GM20431 (cell line): ENCODE data around the gene DEPDC5.
"Not testable (repeated sequence)": the region's sequence is repeated elsewhere in the genome, so short reads cannot be mapped to it uniquely, and the experiment has no call there.

Experiments used
- in situ Hi-C: fragments of 300-500 bp; cut with MseI, MboI; formaldehyde crosslinking; loops from one replicate; pipeline ENCODE4 v1.15.0; 2020; ENCODE audit warnings: low sequenced_read_pairs; ENCODE audit not compliant: unreplicated experiment

The DEPDC5 gene

GRCh38 chr22:31812977-31813605 is 59.3 kb downstream of the DEPDC5 start:
- in situ Hi-C loops = no loop called here

GRCh38 chr22:31813898-31814297 is 60.1 kb downstream of the DEPDC5 start:
- in situ Hi-C loops = not testable (repeated sequence)

DNA sequence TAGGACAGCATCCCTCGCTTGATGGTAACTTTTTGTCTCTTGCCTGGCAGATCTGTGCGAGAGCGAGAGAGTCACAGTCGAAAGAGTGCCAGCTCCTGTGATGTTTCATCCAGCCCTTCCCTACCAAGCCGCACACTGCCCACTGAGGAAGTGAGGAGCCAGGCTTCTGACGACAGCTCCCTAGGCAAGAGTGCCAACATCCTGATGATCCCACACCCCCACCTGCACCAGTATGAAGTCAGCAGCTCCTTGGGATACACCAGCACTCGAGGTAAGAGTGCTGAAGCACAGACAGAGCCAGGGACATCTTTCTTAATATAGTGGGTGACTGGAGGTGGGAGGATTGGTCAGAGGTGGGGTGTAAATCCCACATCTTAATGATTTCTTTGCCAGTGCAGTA is 61.1 kb downstream of the DEPDC5 start:
- in situ Hi-C loops = no loop called here

- in situ Hi-C loops = not testable (repeated sequence)
Measured at GRCh38 chr22:31815383-31815814, 61.6 kb downstream of the DEPDC5 start.

DNA sequence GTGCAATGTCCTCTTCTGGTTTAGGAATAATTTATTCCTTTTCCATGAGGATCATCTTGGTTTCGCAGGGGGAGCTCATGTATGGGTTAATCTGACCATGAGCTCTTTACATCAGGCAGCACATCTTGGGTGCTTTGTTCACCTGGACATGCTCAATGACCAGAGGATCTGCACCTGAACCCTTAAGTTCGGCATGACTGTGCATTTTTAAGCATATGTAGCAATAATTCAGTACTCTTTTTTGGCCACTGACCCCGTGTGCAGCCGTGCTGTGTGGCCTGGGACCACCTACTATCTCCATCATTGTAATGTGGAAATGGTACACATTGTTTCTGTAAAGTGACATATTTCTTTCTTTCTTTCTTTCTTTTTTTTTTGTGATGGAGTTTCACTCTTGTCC is 62.9 kb downstream of the DEPDC5 start:
- in situ Hi-C loops = no loop called here

DNA sequence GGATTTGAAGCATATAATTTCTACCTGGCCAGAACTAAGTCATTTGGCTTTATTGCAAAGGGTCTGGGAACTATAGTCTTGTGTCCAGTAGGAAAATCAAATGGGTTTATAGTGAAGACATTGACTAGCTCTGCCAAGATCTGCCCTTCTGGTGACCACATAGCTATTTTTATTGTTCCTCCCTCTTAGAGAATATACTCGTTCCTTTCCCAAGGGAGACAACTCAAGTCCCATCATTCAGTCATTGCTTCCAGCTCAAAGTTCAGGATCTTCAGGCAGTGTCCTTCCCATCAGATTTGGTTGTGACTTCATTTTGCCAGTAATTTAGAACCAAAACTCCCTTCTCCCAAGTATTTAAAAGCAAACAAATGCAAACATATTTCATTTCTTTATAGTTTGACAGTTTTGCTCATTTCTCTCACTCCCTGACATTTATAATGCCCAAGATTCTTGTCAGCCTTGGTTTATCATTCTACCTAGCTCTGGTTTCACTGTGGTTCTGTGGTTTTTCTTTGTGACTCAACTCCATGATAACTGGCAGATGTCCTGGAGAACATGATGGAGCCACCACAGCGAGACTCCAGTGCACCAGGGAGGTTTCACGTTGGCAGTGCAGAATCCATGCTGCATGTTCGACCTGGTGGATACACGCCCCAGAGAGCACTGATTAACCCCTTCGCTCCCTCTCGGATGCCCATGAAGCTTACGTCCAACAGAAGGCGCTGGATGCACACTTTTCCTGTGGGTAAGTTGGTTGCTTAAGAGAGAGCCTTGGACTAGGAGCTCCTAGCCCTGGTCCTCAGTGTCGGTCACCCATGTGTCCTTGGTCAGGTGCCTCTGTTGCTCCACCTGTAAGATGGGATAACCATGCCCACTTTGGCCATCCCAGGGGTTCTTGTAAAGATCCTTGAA is 64.9 kb downstream of the DEPDC5 start:
- in situ Hi-C loops = no loop called here

DNA sequence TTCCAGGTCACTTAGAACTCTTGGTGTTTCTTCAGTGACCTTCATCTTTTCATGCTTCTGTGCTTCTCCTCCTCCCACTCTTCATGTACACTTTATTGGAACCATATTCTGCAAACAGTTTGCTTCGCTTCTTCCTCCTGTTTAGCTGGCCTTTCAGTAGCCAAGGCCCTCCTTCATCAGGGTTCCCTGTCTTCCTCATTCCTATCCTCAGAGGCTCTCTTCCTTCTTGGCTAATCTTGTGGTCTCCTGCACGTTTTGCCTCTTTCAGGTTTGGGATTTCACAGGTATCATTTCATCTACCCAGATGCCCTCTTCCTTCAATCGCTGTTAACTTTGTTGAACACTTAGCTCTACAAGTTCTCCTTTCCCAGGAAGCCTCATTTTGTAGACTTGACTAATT is 66.8 kb downstream of the DEPDC5 start:
- in situ Hi-C loops = no loop called here

- in situ Hi-C loops = no loop called here
Measured at GRCh38 chr22:31821572-31821971, 67.8 kb downstream of the DEPDC5 start.

- in situ Hi-C loops = no loop called here
Measured at GRCh38 chr22:31822523-31822922, 68.7 kb downstream of the DEPDC5 start.

DNA sequence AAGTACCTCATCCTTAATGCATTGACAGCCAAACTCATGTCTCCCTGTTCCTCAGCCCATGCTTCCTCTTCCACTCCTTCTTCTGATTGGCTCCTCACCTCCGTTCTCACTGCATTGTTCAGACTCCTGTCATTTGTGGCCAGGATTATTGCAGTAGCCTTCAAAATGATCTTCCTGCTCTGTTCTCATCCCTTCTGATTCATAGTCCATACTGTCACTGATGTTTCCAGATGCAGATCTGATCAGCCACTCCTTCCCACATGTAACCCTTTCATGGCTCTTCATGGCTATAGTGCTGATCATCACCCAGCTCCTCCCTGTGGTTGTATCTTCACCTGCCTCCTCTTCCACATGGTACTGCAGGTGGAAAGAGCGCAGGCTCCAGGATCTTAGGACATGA is 71.7 kb downstream of the DEPDC5 start:
- in situ Hi-C loops = no loop called here

GRCh38 chr22:31826443-31826842 is 72.6 kb downstream of the DEPDC5 start:
- in situ Hi-C loops = no loop called here

- in situ Hi-C loops = no loop called here
Measured at GRCh38 chr22:31828739-31829138, 74.9 kb downstream of the DEPDC5 start.

- in situ Hi-C loops = no loop called here
Measured at GRCh38 chr22:31829505-31829904, 75.7 kb downstream of the DEPDC5 start.

DNA sequence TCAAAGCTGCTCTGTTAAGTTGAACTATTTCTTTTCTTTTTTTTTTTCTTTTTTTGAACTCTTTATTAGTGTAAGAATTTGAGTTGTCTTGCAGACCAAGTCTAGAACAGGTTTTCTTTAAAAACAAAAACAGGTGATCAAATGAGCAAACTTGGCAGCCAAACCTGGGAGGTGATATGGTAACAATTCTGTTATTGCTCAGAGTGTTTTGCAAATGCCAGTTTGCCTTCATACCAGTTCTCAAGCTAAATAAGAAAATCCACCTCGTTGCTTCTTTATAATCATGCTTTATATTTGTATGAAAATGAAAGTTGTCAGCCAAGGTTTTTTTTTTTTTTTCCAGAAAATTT is 76.9 kb downstream of the DEPDC5 start:
- in situ Hi-C loops = no loop called here

DNA sequence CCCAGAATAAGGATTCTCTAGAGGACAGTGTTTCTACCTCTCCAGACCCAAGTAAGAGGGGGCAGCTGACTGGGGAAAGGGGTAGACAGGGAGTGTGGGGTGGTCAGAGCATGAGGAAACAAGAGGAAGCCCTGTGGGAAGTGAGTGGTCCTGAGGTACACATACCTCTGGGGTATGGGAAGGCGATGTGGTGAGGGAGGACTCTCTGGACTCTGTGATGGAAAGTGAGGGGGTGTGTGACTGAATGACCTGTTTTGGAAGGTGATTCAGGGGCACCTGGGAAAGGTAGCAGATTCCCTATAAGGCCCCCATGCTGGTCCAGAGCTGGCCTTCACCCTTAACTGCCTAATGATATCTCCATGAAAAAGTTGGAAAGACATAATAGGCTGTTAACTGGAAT is 80.1 kb downstream of the DEPDC5 start:
- in situ Hi-C loops = no loop called here

- in situ Hi-C loops = no loop called here
Measured at GRCh38 chr22:31836010-31836409, 82.2 kb downstream of the DEPDC5 start.

- in situ Hi-C loops = no loop called here
Measured at GRCh38 chr22:31838917-31839316, 85.1 kb downstream of the DEPDC5 start.

DNA sequence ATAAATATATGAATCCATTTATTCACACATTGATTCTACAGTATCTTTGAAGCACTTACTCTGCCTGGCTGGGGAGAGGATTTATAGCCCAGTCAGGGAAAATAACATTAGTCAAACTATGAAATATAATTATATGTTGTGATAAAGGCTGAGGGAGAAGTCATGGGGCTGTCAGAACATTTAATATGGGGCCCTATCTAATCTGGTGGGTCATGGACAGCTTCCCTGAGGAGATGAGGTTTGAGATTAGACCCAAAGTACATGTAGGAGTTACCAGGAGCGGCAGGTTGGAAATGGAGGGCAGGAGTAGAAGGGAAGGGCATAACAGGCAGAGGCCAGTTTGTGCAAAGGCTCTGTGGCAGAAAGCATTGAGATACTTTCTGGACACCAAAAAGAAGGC is 86.2 kb downstream of the DEPDC5 start:
- in situ Hi-C loops = no loop called here

- in situ Hi-C loops = no loop called here
Measured at GRCh38 chr22:31840585-31840984, 86.8 kb downstream of the DEPDC5 start.

GRCh38 chr22:31841078-31841827 is 87.4 kb downstream of the DEPDC5 start:
- in situ Hi-C loops = no loop called here

- in situ Hi-C loops = no loop called here
Measured at GRCh38 chr22:31843526-31843925, 89.7 kb downstream of the DEPDC5 start.
